Calu3 (cell line): Measurements from ENCODE around the gene UNC13B. TPM values are rescaled to one million over a fixed set of nuclear protein-coding genes. Genes with fewer than 3 reads are reported as not detected.

ENCODE experiments used
- BruUV-seq: library from RNA; stranded (reverse); fragments of 400-500 nt; replicated peaks from 2 replicates; lab custom pipeline; 2021; lab: Mats Ljungman, UMichigan
- CTCF ChIA-PET: fragments of 300-600 bp; sonication (Branson Sonifier 250); formaldehyde crosslinking; loops from one replicate; lab custom pipeline; 2022; ENCODE audit warnings: antibody characterized with exemption; lab: Charles Lee
- DNase-seq: peaks from one replicate; pipeline ENCODE4 v3.0.0; 2022
- H3K27ac Mint-ChIP-seq: one replicate; pipeline ENCODE4 v1.8.0; 2022; ENCODE audit warnings: mixed read lengths; ENCODE audit not compliant: unreplicated experiment
- H3K27me3 Mint-ChIP-seq: one replicate; pipeline ENCODE4 v1.8.0; 2022; ENCODE audit warnings: mixed read lengths; ENCODE audit not compliant: unreplicated experiment
- H3K36me3 Mint-ChIP-seq: one replicate; pipeline ENCODE4 v1.8.0; 2022; ENCODE audit warnings: mild to moderate bottlenecking, moderate library complexity, mixed read lengths; ENCODE audit not compliant: insufficient read depth, unreplicated experiment
- H3K4me1 Mint-ChIP-seq: one replicate; pipeline ENCODE4 v1.8.0; 2022; ENCODE audit warnings: mild to moderate bottlenecking, low read depth, mixed read lengths; ENCODE audit not compliant: unreplicated experiment
- H3K4me3 Mint-ChIP-seq: one replicate; pipeline ENCODE4 v1.8.0; 2022; ENCODE audit warnings: mild to moderate bottlenecking, low read depth, moderate library complexity, mixed read lengths; ENCODE audit not compliant: unreplicated experiment
- H3K9me3 Mint-ChIP-seq: one replicate; pipeline ENCODE4 v1.8.0; 2022; ENCODE audit warnings: low read depth, mixed read lengths; ENCODE audit not compliant: unreplicated experiment
- intact Hi-C: fragments of 100-400 bp; cut with micrococcal nuclease; formaldehyde crosslinking; loops from one replicate; pipeline ENCODE4 v1.10.0; 2022; ENCODE audit not compliant: unreplicated experiment
- total RNA-seq: library from RNA; stranded (reverse); gene quantifications from 2 replicates; pipeline ENCODE4 v1.2.3, GENCODE V29; 2022
- TF ChIP-seq, protein P1 (sequence below): fragments of 200-600 bp; IDR thresholded peaks from one replicate; pipeline ENCODE4 v1.8.0; 2022; ENCODE audit warnings: antibody characterized with exemption; ENCODE audit not compliant: unreplicated experiment

The UNC13B gene
- total RNA-seq, 1 experiment from 2014 or later: 20.4 TPM

GRCh38 chr9:35452481-35452880 lies 290.7 kb downstream of the UNC13B start:
- H3K9me3 Mint-ChIP-seq: no peaks in the 10 kb centered on the region
- BruUV-seq: no TSS peak
- CTCF ChIA-PET: no interaction called here
- H3K4me1 Mint-ChIP-seq: peaks cover 16% of the 10 kb centered on the region
- intact Hi-C loops: no loop called here
- no peaks in the 10 kb centered on the region for H3K27me3 Mint-ChIP-seq
- no peak overlapping the region for H3K4me3 Mint-ChIP-seq
- no peak for DNase-seq
- H3K36me3 Mint-ChIP-seq: no peaks in the 10 kb centered on the region
- H3K27ac Mint-ChIP-seq: no peak overlapping the region
- TF ChIP-seq, protein P1, sequence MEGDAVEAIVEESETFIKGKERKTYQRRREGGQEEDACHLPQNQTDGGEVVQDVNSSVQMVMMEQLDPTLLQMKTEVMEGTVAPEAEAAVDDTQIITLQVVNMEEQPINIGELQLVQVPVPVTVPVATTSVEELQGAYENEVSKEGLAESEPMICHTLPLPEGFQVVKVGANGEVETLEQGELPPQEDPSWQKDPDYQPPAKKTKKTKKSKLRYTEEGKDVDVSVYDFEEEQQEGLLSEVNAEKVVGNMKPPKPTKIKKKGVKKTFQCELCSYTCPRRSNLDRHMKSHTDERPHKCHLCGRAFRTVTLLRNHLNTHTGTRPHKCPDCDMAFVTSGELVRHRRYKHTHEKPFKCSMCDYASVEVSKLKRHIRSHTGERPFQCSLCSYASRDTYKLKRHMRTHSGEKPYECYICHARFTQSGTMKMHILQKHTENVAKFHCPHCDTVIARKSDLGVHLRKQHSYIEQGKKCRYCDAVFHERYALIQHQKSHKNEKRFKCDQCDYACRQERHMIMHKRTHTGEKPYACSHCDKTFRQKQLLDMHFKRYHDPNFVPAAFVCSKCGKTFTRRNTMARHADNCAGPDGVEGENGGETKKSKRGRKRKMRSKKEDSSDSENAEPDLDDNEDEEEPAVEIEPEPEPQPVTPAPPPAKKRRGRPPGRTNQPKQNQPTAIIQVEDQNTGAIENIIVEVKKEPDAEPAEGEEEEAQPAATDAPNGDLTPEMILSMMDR: no peak

DNA sequence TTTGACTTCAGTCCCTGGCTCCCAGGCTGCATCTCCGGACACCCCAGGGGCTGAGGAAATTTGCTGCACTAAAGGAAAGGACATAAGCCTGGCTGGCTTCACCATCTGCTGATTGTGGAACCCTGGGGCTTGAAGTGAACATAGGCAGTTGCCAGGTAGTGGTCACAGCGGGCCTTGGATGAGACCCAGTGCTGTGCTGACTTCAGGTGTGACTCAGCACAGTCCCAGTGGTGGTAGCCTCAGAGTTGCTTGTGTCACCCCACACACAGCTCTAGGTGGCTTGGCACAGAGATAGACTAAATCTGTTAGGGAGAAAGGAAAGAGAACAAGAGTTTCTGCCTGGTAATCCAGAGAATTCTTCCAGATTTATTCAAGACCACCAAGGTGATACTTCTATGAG lies 292.0 kb downstream of the UNC13B start:
- intact Hi-C loops: no loop called here
- DNase-seq: no peak
- H3K4me3 Mint-ChIP-seq: no peak overlapping the region

More for the DNA sequence above, 292.0 kb downstream of the UNC13B start:
- CTCF ChIA-PET: no interaction called here
- no peak overlapping the region for H3K27ac Mint-ChIP-seq
- H3K4me1 Mint-ChIP-seq: peaks cover 16% of the 10 kb centered on the region
- H3K36me3 Mint-ChIP-seq: no peaks in the 10 kb centered on the region
- TF ChIP-seq, protein P1: no peak
- H3K9me3 Mint-ChIP-seq: no peaks in the 10 kb centered on the region
- no TSS peak for BruUV-seq
- no peaks in the 10 kb centered on the region for H3K27me3 Mint-ChIP-seq

Other genes with a start within 250 kb of the UNC13B start
- not detected in 2 replicates for gene PHF24, start 203.7 kb upstream of the UNC13B start, total RNA-seq
- gene DNAJB5, start 172.3 kb upstream of the UNC13B start, total RNA-seq: 1.5 and 3.1 TPM in 2 replicates
- 205 and 208 TPM in 2 replicates for gene VCP, start 89.4 kb upstream of the UNC13B start, total RNA-seq
- gene FANCG, start 82.1 kb upstream of the UNC13B start, total RNA-seq: 38.8 and 46.2 TPM in 2 replicates
- gene PIGO, start 65.4 kb upstream of the UNC13B start, total RNA-seq: 31.9 and 32.0 TPM in 2 replicates
- 97.3 and 103 TPM in 2 replicates for gene STOML2, start 58.9 kb upstream of the UNC13B start, total RNA-seq
- 16.8 and 17.5 TPM in 2 replicates for gene ATOSB, start 46.1 kb upstream of the UNC13B start, total RNA-seq